AG10803 (cell line): ENCODE data around the gene GNB1L.

Experiments used
- DNase-seq: peaks from one replicate; pipeline ENCODE4 v3.0.0; 2010; ENCODE audit warnings: low read depth
- H3K4me3 ChIP-seq: 2 replicates; pipeline ENCODE4 v1.5.1; 2011; ENCODE audit warnings: mild to moderate bottlenecking, low read length, control low read depth
- TF ChIP-seq, protein P1 (sequence below): conservative IDR thresholded peaks from 2 replicates; pipeline ENCODE4 v1.5.1; 2011; ENCODE audit warnings: mild to moderate bottlenecking, low read length, control low read depth, inconsistent platforms

GNB1L gene

DNA sequence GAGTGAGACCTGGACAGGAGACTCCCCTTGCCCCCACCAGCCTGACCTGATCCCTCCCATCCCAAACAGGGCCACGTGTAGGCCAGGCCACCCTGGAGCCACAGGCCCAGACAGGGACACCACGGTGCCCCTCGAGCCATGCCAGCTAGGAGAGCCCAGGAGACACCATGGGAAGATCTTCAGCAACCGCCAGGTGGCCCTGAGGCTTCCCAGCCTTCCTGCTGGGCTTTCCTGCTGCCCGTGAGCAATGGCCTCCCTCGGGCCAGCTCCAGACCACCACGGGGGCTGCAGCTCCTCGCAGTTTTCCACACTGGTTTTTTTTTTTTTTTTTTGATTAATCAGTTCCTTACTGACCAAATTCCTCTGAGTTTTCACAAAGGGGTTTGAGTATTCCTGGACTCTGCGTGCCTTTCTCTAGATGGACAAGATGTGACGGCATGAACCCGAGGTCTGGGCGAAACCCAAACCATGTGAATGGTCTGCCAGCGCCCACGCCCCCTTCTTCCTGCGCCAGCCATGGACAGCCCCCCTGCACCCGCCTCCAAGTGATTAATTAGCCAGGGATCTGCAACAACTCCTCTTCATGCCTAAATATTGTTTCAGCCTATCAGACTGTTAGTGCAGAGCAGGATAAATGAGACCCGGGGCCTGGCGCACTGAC is 53.2 kb downstream of the GNB1L start:
- TF ChIP-seq, protein P1, sequence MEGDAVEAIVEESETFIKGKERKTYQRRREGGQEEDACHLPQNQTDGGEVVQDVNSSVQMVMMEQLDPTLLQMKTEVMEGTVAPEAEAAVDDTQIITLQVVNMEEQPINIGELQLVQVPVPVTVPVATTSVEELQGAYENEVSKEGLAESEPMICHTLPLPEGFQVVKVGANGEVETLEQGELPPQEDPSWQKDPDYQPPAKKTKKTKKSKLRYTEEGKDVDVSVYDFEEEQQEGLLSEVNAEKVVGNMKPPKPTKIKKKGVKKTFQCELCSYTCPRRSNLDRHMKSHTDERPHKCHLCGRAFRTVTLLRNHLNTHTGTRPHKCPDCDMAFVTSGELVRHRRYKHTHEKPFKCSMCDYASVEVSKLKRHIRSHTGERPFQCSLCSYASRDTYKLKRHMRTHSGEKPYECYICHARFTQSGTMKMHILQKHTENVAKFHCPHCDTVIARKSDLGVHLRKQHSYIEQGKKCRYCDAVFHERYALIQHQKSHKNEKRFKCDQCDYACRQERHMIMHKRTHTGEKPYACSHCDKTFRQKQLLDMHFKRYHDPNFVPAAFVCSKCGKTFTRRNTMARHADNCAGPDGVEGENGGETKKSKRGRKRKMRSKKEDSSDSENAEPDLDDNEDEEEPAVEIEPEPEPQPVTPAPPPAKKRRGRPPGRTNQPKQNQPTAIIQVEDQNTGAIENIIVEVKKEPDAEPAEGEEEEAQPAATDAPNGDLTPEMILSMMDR = no peak
- H3K4me3 ChIP-seq = no peak overlapping the region
- peak; percentile 85 for DNase-seq

DNA sequence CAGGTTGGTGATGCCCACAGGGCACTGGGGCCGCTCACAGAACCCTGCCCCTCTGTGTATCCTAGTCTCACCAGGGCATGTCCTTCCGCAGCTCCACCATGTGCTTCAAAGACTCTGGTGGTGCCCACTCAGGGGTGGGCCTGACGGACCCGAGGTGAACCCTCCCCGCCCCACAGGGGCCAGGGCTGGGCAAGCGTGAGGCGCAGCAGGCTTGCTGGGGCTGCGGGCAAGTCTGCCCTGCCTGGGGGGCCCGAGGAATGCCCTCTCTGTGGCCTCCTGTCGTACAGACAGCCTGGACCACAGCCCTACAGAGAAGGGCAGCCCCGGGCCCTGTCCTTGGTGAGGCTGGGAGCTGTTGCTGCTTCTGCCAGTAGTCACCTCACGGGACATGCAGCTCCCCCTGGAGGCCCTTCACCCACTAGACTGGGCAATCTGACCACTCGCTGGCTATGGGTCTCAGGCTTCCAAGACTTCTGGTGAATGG is 53.9 kb downstream of the GNB1L start:
- DNase-seq = peak; percentile 51
- TF ChIP-seq, protein P1 = peak; percentile 52
- no peak overlapping the region for H3K4me3 ChIP-seq

DNA sequence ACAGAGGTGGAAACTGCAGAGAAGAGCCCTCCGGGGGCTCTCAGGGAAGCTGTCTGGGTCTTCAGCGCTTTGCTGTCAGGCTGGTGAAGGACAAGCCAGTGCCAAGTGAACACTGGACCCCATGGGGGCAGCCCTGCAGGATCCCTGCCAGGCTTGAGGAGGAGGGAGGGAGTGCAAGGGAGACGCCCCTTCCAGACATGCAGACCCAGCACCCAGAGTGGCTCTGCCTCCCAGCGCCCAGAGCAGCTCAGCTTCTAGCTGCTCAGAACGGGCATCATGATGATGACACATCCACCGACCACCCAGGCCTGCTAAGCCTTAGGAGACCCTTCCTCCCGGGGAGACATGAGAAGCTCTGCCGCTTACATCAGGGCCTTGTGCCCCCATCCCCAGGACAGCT is 54.4 kb downstream of the GNB1L start:
- TF ChIP-seq, protein P1 = no peak
- no peak overlapping the region for H3K4me3 ChIP-seq
- DNase-seq = no peak

DNA sequence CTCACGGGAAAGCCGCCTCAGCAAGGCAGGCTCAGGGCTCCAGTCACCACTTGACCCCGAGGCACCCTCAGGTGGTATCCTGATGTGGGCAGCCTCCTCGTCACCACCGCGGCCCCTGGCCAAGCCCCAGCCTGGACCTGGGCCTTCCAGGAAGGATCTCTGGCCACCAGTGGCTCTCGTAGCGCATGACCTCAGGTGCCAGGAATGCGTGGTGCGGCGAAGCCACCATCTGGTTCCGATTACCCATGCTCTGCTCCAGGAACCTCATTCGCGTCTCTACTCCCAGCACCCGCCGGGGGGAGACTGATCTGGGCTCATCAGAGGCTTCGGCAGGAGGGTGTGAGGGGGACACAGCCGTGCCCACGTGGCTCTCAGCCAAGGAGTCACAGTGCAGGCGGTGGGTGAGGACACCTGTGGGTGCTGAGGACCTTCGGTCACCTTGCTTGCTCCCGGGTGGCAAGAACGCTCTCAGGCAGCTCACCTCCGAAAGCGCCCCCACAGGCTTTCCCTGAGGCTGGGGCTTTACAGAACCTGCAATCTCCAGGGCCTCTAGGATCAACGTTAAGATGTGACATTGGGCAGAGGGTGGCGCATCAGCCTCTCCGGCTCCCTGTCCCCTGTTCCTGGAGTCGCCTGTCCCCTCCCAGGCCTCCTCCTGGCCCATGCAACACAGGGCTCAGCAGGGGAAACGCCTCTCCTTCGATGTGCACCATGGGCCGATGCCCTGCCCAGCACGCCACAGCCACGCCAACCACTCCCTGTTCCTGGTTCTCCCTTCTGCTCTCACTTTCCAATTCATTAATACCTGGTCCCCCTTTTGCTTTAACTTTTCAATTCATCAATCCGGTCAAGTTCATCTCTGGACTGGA is 55.1 kb downstream of the GNB1L start:
- TF ChIP-seq, protein P1 = peak; percentile 41
- DNase-seq = peak; percentile 98
- no peak overlapping the region for H3K4me3 ChIP-seq

DNA sequence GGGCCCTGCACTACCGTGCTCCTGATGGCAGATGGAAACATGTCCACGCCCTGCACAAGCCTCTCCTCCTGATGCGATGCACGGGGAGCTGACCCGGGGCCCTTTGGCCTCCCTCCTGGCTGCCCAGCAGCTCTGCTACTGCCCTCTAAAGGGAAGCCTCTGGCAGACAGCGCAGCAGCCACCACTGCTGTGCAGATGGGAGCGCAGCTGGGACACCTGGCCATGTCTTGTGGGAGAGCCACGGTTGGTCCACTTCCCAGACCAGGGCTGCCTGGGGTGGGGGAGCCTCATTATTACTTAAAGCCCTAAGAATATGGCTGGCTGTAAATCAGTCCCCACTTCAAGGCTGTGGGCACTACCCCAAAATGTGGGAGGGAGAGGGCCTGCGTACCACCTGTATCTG is 55.8 kb downstream of the GNB1L start:
- DNase-seq = no peak
- no peak overlapping the region for H3K4me3 ChIP-seq

DNA sequence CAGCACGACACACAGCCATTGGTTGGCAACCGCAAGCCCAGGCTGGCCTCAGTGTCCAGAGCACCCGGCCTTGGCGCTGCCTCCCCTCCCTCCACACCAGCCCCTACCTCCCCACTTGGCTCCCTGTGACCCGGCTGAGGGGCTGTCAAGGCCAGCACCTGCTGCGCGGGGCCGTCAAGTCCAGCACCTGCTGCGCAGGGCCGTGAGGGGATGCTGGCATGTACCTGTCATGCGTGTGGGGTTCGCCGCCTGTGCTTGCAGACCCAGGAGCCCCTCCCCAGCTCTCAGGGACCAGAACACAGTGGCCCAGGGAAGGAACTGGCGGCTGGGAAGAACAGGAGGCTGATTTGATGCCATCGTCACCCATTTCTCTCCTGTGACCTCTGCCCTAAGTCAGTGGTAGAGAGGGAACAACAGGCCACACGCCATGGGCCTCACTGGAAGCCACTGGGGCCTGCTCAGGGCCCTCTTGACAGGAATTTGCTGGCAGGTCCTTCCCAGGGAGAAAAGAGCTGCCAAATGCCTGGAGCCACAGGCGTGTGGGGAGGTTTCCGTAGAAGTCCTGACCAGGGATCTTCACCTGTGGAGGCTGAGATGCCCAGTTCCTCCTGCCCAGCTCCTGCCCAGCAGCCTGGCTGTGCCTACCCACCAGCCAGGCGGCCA is 56.5 kb downstream of the GNB1L start:
- H3K4me3 ChIP-seq = no peak overlapping the region
- DNase-seq = no peak
- TF ChIP-seq, protein P1 = no peak

More for the DNA sequence above, 55.8 kb downstream of the GNB1L start:
- TF ChIP-seq, protein P1 = 0 out of 2 replicates have a peak, but pooled peaks have one; percentile 16
